Activated gamma-delta T cell (primary cell): ENCODE measurements around the gene SH2D7.

Experiments
- DNase-seq: peaks from one replicate; lab custom pipeline; 2025; lab: John Stamatoyannopoulos, UW

Gene SH2D7

GRCh38 chr15:78060232-78060631, 32.1 kb upstream of the SH2D7 start:
- no peak for DNase-seq

- no peak for DNase-seq
These were observed 30.4 kb upstream of the SH2D7 start for GRCh38 chr15:78061963-78062427.

- DNase-seq: no peak
These were observed 29.1 kb upstream of the SH2D7 start for GRCh38 chr15:78063217-78063616.

GRCh38 chr15:78063970-78064385, 28.4 kb upstream of the SH2D7 start:
- DNase-seq: no peak

GRCh38 chr15:78064544-78064943, 27.8 kb upstream of the SH2D7 start:
- no peak for DNase-seq

GRCh38 chr15:78065284-78065872, 27.0 kb upstream of the SH2D7 start:
- no peak for DNase-seq

- no peak for DNase-seq
These were observed 26.1 kb upstream of the SH2D7 start for GRCh38 chr15:78065973-78066946.

- no peak for DNase-seq
These were observed 24.8 kb upstream of the SH2D7 start for GRCh38 chr15:78067328-78068228.

- no peak for DNase-seq
These were observed 23.3 kb upstream of the SH2D7 start for GRCh38 chr15:78069052-78069414.

GRCh38 chr15:78069462-78070029, 22.8 kb upstream of the SH2D7 start:
- DNase-seq: no peak

GRCh38 chr15:78070049-78070700, 22.2 kb upstream of the SH2D7 start:
- DNase-seq: no peak

- no peak for DNase-seq
These were observed 21.0 kb upstream of the SH2D7 start for GRCh38 chr15:78071383-78071782.

GRCh38 chr15:78072080-78072892, 20.1 kb upstream of the SH2D7 start:
- no peak for DNase-seq

- DNase-seq: no peak
These were observed 19.1 kb upstream of the SH2D7 start for GRCh38 chr15:78073046-78073787.

- DNase-seq: no peak
These were observed 16.7 kb upstream of the SH2D7 start for GRCh38 chr15:78075490-78076230.

GRCh38 chr15:78076231-78077052, 15.9 kb upstream of the SH2D7 start:
- DNase-seq: no peak

GRCh38 chr15:78077053-78077870, 15.1 kb upstream of the SH2D7 start, which contains the start of gene TBC1D2B:
Gene TBC1D2B, minus strand, starts transcription at chr15:78077711. Its CDS starts 59 bp downstream, at chr15:78077652.
- peak; percentile 57 for DNase-seq
